Measurements from ENCODE around the gene ITGA2. TPM values are rescaled to one million over a fixed set of nuclear protein-coding genes. Genes with fewer than 3 reads are reported as not detected.

Gene ITGA2
- total RNA-seq, 1 experiment from 2014 or later, result 1.2 TPM

GRCh38 chr5:53127107-53127506, 138.0 kb downstream of the ITGA2 start:
- DNase-seq, result no peak
- H3K4me3 ChIP-seq (ENCODE audit: insufficient read depth, low read depth, low read length), result no peak overlapping the region
- no peaks in the 10 kb centered on the region for H3K36me3 ChIP-seq (replicated peaks; ENCODE audit: control insufficient read depth, insufficient read depth, low read length)
- no peaks in the 10 kb centered on the region for H3K27me3 ChIP-seq (ENCODE audit: control insufficient read depth, insufficient read depth, low read length)

- no peak for DNase-seq
- no peaks in the 10 kb centered on the region for H3K36me3 ChIP-seq (replicated peaks; ENCODE audit: control insufficient read depth, insufficient read depth, low read length)
- H3K27me3 ChIP-seq (ENCODE audit: control insufficient read depth, insufficient read depth, low read length), result no peaks in the 10 kb centered on the region
- no peak overlapping the region for H3K4me3 ChIP-seq (ENCODE audit: insufficient read depth, low read depth, low read length)
Measured at GRCh38 chr5:53128481-53128880, 139.3 kb downstream of the ITGA2 start.

- no peaks in the 10 kb centered on the region for H3K36me3 ChIP-seq (replicated peaks; ENCODE audit: control insufficient read depth, insufficient read depth, low read length)
- DNase-seq, result no peak
- H3K27me3 ChIP-seq (ENCODE audit: control insufficient read depth, insufficient read depth, low read length), result no peaks in the 10 kb centered on the region
- H3K4me3 ChIP-seq (ENCODE audit: insufficient read depth, low read depth, low read length), result no peak overlapping the region
Measured at GRCh38 chr5:53130266-53130665, 141.1 kb downstream of the ITGA2 start.

GRCh38 chr5:53133020-53133419, 143.9 kb downstream of the ITGA2 start:
- no peak for DNase-seq
- H3K36me3 ChIP-seq (replicated peaks; ENCODE audit: control insufficient read depth, insufficient read depth, low read length), result no peaks in the 10 kb centered on the region
- H3K4me3 ChIP-seq (ENCODE audit: insufficient read depth, low read depth, low read length), result no peak overlapping the region
- no peaks in the 10 kb centered on the region for H3K27me3 ChIP-seq (ENCODE audit: control insufficient read depth, insufficient read depth, low read length)

Other genes starting within 250 kb of the ITGA2 start
- gene ITGA1, start 201.4 kb upstream of the ITGA2 start, total RNA-seq (2014; rRNA removed; shearing (Covaris generic)), result 1.00 and 2.6 TPM in 2 replicates
- 27.1 and 27.6 TPM in 2 replicates for gene PELO, start 201.4 kb upstream of the ITGA2 start, total RNA-seq (2014; rRNA removed; shearing (Covaris generic))
- gene MOCS2, start 120.4 kb downstream of the ITGA2 start, total RNA-seq (2014; rRNA removed; shearing (Covaris generic)), result 13.9 and 17.4 TPM in 2 replicates